Measurements from ENCODE around the gene CLIC5. TPM values are rescaled to one million over a fixed set of nuclear protein-coding genes. Genes with fewer than 3 reads are reported as not detected.

The CLIC5 gene
- total RNA-seq, 1 donor from 2014 or later: 0.35 TPM

DNA sequence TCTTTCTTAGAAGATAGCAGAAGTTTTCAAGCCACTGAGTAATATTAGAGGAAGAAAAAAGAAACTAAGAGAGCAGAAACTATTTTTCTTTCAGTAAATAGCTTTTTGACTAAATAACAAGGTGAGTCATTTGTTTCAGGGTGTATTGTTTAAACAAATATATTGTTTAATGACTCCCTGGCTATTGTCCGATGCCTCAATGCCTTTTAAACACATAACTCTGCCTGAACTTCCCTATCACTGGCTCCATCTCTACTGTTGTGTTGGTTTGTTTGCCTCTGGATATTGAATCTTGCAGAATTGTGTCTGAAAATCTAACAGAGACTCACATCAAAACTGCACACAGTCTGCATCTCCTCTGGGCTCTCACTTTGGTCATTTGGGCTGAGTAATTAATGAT, 19.6 kb upstream of the CLIC5 start:
- DNase-seq (ENCODE audit: low read depth): peak; percentile 71

DNA sequence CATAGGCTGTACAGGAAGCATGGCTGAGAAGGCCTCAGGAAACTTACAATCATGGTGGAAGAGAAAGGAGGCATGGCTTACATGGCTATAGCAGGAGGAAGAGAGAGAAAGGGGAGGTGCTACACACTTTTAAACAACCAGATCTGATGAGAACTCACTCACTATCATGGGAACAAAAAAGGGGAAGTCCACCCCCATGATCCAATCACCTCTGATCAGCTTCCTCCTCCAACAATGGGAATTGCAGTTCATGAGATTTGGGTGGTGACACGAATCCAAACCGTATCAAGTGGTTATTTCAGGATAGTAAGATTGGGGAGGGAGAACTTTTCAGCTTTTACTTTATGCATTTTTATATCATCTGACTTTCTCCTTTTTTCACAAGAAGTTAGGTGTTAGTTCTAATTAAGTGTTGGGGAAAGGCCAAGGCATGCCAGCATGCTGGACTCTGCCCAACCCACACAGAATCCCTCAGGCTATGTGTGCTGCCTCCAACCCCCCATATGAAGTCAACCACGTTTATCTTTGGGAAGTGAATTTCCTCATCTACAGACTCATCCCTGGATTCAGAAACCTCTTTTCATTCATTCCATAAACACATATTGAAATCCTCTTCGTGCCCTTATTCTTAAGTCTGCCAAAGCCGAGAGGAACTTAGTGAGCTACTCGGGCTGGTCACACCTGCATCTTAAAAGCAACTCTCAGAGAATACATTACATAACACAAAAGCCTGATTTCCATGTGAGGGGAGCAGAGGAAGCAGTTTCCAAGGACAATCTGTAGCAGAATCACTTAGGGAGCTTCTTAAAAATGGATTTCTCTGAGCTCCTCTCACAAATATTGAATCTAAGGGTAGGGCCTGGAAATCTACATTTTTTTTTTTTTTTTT, 16.7 kb upstream of the CLIC5 start:
- peak; percentile 64 for DNase-seq (ENCODE audit: low read depth)

DNA sequence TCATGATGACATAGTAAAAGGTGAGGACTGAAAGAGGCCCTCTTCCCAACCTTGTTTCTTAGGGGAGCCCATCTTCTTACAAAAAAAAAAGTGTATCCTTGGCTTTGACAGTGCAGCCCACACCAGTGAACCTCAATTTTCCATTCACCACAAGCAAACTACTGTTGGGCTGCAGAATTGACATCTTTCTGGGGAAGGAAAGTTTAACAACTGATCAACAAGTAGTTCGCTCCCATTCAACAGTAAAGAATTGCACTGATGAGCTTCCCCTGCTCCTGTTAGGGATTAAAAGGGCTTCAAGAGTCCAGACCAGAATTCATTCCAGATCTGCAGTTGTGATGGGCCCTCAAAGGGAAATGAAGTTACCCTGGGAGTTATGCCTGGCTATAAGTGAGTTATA, 13.9 kb upstream of the CLIC5 start:
- no peak for DNase-seq (ENCODE audit: low read depth)

DNA sequence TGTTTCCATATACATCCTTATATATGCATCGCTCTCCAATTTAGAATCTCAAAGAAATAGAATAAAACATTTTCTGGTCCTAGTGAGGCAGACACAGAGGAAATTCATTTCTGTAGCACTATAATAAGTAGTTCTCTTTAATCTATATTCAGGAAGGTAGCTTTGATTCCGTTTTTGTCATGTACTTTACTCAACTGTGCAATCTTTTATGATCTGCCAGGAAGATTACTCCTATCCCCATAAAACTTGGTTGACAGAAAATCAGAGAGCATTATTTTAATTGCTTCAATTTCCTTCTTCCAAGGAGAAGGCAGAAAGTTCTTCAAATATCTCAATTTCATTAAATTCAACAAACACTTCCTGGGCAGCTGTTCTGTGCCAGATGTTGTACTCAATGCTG, 10.6 kb upstream of the CLIC5 start:
- no peak for DNase-seq (ENCODE audit: low read depth)

DNA sequence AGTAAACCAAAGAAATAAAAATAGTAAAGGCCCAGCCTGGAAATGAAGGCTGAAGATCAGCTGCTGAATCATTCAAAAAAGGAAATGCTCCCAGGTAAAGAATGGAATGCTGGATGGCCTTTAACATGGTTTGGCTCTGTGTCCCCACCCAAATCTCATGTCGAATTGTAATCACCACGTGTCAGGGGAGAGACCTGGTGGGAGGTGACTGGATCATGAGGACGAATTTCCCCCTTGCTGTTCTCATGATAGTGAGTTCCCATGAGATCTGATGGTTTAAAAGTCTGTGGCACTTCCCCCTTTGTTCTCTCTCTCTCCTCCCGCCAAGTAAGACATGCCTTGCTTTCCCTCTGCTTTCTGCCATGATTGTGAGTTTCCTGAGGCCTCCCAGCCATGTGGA, 9.9 kb upstream of the CLIC5 start:
- DNase-seq (ENCODE audit: low read depth): no peak

DNA sequence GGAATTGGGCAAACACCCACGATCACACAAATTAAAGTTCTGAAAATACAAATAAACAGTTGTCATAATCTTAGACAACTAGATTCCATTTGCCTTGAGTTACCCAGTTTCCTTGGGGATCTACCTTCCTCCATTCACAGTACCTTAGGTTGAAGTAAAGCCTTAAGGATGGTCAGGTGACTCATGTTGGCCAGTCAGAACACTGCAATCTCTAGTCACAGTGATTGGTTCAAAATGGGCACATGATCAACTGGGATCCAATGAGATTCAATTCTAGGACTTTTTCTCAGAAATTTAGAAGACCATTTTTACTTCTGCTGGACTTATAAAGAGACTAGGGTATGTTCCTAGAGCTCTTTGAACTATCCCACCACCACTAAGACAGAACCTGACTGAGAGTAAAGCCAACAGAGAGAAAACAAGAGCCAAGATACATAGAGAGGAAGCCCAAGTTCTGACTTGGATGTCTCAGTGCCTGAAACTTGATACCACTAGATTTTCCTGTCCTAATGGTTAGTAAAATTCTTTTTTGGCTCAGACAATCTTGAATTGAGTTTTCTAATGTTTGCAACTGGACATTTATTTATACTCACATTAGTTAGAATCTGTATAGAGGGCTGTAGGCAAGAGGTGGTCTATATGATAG, 8.6 kb upstream of the CLIC5 start:
- no peak for DNase-seq (ENCODE audit: low read depth)

DNA sequence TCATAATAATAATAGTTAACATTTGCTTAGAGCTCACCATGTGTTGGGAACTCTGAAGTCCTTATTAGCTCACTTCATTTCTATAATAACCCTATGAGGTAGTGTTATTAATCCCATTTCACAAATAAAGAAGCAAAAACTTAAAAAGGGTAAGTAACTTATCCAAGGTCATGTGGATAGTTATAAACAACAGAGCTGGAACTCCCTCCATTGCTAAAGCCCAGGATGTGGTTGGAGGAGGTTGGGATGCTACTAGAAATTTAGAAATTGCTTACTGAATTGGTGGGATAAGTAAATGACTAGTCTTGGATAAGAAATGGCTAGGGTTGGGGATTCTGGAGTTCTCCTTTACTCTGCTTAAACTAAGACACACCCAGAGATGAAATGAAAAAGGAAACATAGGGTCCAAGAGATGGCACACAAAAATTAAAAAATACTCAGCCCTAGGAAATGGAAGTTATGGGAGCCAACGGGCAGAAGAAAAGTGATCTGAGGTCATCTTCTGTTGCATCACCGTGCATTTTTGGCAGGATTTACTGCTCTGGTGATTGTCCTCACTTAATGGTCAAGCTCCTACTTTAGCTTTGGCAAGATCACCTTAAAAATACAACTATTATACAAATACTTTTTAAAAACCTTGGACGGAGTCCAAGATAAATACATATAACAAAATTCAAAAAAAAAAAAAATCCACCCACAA, 7.7 kb upstream of the CLIC5 start:
- peak; percentile 41 for DNase-seq (ENCODE audit: low read depth)

DNA sequence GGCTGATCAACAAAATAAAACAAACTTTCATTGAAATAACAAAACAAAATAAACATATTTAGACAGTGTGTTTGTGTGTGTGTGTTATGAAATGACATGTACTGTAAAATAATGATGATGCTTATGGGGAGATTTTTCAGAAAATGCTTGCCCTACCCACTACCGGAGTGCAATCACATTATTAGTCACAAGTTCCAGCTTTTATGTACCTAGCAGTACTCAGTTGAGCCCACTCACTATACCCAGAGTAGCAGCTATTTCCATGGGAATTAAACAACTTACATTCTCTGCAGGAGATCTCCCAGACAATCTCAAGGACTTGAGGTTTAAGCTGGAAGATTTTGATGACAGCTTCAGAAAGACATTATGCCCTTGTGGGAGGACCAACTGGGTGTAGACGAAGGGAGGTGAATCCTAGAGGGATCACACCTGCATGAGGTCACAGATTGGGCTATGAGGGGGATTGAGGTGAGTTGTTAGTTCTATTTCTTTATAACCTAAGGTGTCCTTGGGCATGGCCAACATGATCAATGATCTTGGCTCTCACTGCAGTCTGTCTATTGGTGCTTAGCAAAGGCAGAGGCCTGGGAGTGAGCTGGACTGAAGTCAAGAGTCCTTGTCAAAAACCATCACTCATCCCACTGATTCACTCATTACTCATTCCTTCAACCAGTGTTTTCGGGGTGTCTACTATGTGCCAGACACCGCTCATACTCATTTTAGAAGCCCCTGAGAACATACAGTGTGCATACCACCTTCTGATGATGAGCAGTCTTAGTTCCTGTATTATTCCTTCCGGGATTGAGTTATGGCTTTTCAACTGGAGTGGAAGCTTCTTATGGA, 6.7 kb upstream of the CLIC5 start:
- no peak for DNase-seq (ENCODE audit: low read depth)

DNA sequence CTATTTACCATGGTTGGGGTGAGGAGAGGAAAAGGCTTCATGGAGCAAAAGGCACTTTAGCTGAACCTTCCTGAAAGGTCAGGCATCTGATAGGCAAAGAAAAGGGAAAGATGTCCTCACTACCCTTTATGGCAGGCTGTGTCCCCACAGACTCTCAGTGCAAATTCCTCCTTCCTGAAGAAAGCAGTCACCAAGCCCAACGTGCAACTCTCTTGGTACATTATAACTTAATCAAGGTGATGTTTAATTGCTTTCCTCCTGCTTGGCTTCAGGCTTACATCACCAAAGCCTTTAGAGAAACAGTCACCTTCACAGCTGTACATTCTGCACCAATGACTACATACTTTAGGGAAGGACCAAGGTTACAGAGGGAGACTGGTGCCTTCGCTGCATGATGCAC, 2.1 kb upstream of the CLIC5 start:
- no peak for DNase-seq (ENCODE audit: low read depth)

DNA sequence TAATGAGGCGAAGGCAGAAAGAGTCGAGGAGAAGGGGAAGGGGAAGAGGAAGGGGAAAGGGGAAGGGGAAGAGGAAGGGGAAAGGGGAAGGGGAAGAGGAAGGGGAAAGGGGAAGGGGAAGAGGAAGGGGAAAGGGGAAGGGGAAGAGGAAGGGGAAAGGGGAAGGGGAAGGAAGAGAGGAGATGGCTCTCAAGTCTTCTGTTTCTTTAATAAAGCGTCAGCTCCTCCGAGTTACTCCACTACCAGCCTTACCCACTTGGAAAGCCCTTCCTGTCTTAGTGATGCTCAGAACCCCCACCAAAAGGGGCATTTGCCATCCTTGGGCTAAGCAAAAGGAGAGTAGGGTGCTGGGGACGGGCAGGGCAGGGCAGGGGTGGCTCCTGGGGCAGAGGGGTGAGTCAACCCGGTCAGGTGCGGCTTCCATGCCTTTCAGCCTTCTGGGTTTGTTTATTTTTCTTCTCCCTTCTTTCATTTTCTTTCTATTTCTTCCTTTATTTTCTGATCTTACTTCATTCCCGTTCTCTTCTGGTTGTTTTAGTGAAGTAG, 476 bp upstream of the CLIC5 start:
- DNase-seq (ENCODE audit: low read depth): no peak

DNA sequence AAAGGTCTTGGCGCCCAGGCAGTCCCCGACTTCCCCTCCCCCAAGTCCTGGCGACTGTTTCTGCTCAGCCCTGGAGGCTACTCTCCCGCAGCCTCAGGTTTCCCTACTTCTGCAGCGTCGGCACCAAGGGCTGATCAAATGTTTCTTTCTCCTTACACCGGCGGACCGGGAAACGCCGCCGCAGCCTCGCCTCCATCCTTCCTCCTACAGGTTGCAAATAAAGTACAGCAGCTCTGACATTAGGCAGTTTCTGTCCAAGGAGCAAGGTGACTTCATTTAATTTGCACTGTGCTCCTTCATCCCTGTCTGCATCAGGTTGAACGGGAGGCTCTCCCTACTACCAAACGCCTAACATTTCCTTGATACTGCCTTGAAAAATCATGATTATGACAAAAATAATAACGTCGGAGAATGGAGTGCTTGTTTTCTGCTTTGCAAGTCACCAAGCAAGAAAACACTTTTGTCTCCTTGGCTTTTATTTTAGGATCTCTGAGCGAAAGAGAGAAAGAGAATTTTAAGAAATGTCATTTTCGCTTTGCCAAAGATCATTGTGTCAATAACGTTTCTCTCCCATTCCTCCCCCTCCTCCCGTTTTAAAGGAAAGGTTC, 1.0 kb downstream of the CLIC5 start:
- DNase-seq (ENCODE audit: low read depth): no peak

DNA sequence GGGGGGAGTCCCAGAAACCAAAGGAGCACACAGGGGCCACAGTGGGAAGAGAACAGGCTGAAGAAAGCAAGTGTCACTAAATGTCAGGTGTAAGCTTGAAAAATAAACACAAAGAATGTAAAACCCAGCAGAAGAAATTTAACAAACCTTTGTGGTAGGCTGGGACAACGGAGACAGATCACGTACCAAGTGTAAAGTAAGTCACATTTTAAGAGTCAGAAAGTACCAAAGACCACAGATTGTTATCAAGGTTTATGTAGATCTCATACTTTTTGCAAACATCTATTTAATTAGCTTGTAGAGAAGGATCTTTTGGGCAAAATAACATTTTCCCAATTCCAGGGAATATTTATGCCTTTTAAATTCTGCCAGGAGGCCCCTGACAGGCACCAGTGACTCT, 1.6 kb downstream of the CLIC5 start:
- DNase-seq (ENCODE audit: low read depth): no peak

DNA sequence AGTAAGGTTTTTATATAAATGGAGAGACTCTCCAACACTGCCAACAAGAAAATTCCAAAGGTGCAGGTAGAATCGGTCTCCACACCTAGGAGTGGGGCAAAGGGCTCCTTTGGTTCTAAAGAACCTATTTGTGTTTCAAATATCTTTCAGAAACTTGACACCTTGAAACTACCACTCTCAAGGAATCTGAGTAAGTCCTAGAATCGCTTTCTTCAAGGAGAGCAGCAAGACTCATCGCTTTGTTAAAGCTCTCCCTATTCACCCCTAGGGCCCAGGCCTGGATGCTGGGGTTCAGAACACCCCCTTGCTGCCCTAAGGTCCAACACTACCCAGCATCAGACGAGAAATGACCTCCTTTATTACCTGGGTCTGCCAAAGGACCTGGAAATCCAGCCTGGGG, 2.0 kb downstream of the CLIC5 start:
- no peak for DNase-seq (ENCODE audit: low read depth)

DNA sequence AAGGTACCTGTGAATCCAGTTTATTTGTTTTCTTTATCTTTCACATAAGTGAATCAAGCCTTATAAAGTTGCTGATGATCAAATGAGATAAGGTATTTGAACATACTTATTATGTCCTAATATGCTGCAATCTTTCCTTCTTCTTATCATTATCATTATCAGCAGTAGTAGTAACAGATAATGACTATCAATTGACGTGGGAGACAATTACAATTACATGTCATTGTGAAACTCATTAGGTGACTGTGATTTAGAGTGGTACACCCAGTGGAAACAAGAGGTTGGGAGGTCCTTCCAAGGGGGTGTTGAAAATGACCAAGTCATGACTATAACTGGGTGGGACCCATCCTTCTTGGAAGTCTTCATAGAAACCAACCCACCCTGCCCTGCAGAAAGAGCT, 2.8 kb downstream of the CLIC5 start:
- DNase-seq (ENCODE audit: low read depth): no peak

DNA sequence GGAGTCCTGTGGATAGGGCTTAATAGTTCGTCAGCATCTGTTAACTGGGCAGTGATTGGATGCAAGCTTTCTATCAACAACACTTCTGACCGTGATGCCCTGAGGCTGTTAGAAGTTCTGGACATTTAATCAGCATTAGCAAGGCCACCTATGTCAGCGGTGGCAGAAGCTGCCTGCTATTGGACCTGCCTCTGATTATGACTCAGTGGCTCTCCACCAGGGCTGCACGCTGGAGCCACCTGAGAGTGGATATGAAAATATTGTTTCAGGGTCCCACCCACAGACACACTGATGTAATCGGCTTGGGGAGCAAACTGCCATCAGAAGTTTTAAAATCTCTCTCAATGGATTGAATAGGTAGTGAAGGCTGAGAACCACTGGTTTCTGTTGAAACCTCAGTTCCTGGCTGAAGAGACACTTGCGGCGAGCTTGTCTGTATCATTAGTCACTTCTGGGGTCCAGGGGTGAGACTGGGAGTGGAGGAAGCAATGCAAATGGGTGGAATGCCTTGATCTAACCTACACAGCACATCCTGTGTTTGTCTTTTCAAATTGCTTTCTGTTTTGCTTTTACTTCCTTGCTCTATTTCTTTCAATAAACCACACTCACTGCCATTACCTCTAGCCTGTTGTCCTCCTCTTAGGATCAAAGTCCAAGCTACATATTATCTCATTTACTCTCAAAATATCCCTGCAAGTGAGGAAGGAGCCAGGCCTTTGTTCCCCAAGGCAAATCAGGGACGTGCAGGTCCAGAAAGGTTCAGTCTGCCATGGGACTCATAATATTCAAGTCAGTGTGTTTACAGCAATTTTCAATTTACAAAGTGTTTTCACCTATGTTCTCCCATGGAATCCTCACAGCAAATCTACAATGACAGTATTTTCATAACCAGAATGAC, 4.2 kb downstream of the CLIC5 start:
- DNase-seq (ENCODE audit: low read depth): peak; percentile 75

DNA sequence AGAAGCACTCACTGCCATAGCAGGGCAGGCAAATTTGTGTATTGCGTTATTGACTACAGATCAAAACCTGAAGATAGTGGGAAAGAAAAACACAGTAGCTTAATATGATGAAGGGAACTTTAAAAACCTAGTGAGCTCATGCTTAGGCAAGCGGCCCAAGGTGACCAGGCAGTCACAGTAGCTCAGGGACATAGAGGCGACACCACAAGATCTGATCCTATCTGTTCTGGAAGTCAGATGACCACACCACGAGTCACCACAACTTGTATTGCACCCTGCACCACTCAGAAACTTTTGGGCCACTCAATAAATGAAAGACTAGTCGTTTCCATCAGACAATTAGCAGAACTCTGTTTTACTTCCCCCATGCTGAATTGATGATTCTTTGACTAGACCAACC, 4.9 kb downstream of the CLIC5 start:
- no peak for DNase-seq (ENCODE audit: low read depth)

DNA sequence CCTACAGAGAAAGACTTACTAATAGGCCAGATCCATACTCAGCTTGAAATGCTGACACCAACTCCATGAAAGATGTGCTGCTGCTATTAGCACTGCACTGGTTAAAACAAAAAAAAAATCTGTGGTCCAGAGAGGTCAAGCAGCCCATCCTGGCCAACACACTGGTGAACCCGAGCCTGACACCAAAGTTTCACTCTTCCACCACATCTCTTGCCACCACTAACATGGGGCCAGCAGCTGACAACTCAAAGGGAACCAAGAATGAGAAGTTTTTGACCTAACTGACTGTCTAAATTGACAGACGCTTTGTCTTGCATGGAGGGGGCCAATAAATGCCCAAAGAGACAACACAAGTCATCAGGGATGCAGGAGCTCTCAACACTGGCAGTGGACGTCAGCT, 5.4 kb downstream of the CLIC5 start:
- no peak for DNase-seq (ENCODE audit: low read depth)

DNA sequence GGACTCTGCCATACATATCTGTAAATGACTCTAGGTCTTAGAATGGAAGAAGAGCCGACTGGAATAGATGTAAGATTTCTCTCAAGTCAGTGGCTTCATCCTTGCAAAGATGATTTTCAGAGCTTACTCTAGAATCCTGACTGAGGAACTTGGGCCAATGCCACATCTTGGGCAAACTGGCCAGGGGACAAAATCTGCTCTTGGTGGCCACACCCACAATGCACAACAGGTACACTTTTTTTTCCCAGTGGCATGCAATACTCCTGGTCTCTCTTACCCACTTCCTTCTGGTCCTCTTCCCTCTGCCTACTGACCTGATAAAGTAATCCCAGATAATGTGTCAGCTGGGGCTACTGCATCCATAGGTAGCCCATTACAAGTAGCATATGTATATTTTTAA, 13.4 kb downstream of the CLIC5 start:
- no peak for DNase-seq (ENCODE audit: low read depth)

DNA sequence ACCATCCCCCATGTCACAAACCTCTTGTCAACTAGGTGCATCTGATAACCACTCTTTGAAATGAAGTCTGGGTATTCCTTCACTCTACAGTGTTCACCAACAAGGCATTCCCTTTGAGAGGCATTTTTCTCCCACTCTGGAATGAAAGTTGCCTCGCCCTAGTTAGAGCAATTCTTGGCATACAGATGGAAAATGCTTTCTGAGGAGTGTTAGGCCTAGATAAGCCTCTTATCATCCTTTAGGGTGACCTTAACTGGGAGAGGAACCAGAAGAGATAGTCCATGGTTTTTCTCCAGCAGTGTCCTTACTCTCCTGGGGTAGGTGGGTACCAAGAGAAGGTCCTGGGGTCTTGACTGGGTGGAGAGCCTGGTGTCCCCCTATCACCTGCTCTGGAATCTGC, 14.8 kb downstream of the CLIC5 start:
- no peak for DNase-seq (ENCODE audit: low read depth)

DNA sequence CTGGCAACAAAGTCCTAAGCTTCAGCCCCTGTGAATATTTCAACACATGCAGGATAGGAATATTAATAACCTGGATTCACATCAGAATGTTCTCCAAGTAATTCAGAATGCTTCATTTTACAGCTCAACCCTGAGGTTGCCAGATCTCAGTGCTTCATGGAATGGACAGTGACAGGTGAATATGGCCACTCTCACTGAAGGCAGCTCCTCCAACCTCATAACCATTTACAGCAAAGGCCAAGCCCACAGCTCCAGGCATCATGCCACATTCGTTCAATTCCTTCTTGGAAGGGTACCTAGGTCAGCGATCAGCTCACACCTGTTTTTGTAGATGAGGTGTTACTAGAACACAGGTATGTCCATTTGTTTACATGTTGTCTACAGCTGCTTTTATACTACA, 17.1 kb downstream of the CLIC5 start:
- no peak for DNase-seq (ENCODE audit: low read depth)

All from renal cortical epithelial cell (primary cell).